IPS DF 19.7 (cell line): ENCODE data around the gene SAMD4A.
A peak's percentile ranks its signal among the peaks of the same experiment; 100 is the strongest.

Experiments
- DNase-seq: peaks from one replicate; pipeline ENCODE4 v3.0.0-alpha.2; 2013; ENCODE audit warnings: low read depth, low spot score

The SAMD4A gene

GRCh38 chr14:54761835-54762234 lies 194.9 kb downstream of the SAMD4A start:
- DNase-seq, result no peak

- no peak for DNase-seq
Observed at GRCh38 chr14:54762296-54762695, 195.4 kb downstream of the SAMD4A start.

GRCh38 chr14:54763761-54764160 lies 196.8 kb downstream of the SAMD4A start:
- no peak for DNase-seq

- no peak for DNase-seq
Observed at GRCh38 chr14:54766276-54767138, 199.6 kb downstream of the SAMD4A start.

GRCh38 chr14:54767139-54767431 lies 200.2 kb downstream of the SAMD4A start:
- no peak for DNase-seq

GRCh38 chr14:54767450-54767849 lies 200.5 kb downstream of the SAMD4A start:
- no peak for DNase-seq

GRCh38 chr14:54768501-54769129 lies 201.7 kb downstream of the SAMD4A start:
- no peak for DNase-seq

- DNase-seq, result no peak
Observed at GRCh38 chr14:54769951-54770863, 203.3 kb downstream of the SAMD4A start.

GRCh38 chr14:54771411-54772027 lies 204.6 kb downstream of the SAMD4A start:
- no peak for DNase-seq

GRCh38 chr14:54772451-54772881 lies 205.5 kb downstream of the SAMD4A start:
- no peak for DNase-seq

GRCh38 chr14:54773171-54774006 lies 206.5 kb downstream of the SAMD4A start:
- DNase-seq, result peak; percentile 97

GRCh38 chr14:54774824-54775223 lies 207.9 kb downstream of the SAMD4A start:
- no peak for DNase-seq

GRCh38 chr14:54775486-54776140 lies 208.7 kb downstream of the SAMD4A start:
- no peak for DNase-seq

- DNase-seq, result no peak
Observed at GRCh38 chr14:54776361-54777001, 209.6 kb downstream of the SAMD4A start.

GRCh38 chr14:54777395-54777794 lies 210.5 kb downstream of the SAMD4A start:
- no peak for DNase-seq

- DNase-seq, result no peak
Observed at GRCh38 chr14:54778618-54779345, 211.9 kb downstream of the SAMD4A start.

GRCh38 chr14:54781080-54781479 lies 214.2 kb downstream of the SAMD4A start:
- DNase-seq, result no peak

- DNase-seq, result no peak
Observed at GRCh38 chr14:54781961-54782750, 215.2 kb downstream of the SAMD4A start.
